ENCODE results near the gene OSBPL2. TPM values are rescaled to one million over a fixed set of nuclear protein-coding genes. Genes with fewer than 3 reads are reported as not detected.

The OSBPL2 gene
- 19.9 and 25.8 TPM in 2 replicates for total RNA-seq

DNA sequence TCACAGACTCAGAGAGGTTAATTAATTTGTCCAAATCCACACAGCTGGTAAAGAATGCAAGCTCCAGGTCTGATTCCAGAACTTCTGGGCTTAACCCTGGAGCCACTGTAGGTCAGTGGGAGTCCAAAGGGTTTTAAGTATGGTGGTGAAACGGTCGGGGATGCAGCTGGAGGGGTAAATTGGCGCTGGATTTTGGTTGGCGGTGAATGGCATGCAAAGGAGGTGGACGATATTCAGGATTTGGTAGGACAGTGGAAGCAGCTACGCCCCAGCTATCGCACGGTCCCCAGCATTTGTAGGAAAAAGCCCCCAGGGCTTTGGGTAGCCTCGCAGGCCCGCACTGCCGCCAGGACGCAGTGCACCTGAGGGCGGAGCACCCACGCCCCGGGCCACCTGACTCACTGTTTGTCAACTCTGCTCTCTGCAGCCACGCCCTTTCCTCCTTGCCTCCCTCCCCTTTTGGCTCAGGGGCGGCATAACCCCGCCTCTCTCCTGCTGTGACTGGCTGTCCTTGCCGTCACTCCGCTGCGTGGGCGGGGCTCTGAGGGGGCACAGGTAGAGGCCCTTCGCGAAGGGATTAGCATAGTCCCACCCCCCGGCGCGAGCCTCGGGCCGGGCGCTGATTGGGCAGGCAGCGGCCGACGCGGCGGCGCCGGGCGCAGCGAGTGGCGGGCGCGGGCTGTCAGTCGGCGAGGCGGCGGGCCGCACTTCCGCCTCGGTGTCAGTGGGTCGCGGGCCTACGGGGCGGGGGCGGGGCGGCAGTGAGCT, at the start of gene OSBPL2:
TSS of gene OSBPL2 (plus strand) at position 721 of the 768 bp plus-strand sequence. CDS start 17,664 bp downstream, outside the sequence.
- peak; percentile 55 for DNase-seq (ENCODE audit: extremely low read depth, low read depth, low spot score)

DNA sequence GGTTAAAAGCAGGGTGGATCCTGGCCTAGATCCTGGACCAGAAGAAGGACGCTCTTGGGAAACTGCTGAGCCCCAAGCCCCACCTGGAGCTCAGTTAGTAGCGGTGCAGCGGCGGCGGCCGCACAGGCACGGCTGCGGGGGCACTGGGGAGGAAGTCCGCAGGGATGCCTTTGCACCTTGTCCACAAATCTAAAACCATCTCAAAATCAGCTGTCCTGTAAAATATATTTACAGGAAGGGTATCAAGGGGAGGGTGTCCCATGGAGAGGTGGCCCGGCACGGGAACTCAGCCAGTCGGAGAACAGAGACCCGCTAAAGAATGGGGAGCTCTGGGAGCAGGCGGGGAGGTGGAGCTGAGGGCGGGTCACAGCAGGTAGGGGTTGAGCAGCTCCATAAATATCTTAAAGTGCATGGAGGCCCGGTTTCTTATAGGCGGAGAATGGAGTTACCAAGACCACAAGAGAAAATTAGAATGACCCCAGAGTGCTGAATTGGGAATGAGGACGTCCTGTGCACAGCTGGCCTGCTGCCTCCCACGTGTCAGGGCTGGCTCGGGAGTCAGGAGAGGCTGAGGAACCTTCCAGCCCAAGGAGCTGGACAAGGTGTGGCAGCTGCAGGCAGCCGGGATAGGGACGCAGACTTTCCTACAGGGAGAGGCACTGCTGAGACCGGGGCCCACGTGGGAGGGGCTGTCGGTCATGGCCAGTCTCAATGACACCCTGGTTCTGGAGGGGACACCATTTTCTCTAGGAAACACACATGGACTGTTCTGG, 47.5 kb upstream of the OSBPL2 start:
- no peak for DNase-seq (ENCODE audit: extremely low read depth, low read depth, low spot score)

DNA sequence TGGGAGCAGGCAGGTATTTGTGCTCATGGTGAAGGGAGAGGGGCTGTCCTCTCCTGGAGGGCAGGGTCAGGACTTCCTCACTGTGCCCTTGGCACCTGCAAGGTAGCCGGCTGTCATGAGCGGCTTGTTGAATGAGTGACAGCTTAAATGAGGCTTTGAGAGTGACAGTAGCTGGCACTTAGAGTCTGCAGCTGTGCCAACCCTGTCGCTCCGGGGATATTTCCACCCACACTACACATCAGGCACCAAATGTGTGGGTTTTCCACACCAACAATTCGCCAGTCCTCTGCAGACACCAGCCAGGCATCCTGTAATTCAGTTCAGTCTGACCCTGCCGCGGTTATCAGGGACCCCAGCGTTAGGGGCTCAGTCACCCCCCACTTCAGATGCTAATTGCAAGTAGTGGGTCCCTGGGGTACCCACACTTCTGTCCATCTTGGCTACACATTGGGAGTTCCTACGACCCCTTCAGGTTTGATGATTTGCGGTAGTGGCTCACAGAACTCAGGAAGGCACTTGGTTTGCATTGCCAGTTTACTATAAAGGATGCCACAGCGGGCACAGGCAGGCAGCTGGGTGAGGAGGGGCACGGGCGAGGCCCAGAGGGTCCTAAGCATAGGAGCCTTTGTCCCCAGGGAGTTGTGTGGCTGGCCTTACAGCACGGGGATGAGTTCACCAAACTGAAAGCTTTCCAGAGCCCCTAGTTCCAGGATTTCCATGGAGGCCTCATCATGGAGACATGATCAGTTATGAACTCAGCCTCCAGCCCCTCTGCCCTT, 46.4 kb upstream of the OSBPL2 start:
- DNase-seq (ENCODE audit: extremely low read depth, low read depth, low spot score) = no peak

DNA sequence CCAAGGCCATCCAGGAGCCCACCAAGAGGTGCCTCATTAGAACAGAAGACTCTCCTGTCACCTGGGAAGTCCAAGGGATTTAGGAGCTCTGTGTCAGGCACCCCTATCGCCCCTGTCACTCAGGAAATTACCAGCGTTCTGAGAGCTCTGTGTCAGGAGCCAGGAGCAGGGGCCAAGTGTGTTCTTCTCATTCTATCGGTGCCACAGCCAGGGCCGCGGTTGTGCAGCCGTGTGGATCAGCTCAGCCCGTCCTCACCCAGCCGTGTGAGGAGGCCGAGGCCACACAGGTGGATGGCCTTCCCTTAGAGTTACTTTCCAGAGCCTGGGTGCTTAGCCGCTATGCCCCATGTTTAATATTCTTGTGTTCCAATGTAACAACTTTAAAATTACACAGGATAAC, 45.7 kb upstream of the OSBPL2 start:
- no peak for DNase-seq (ENCODE audit: extremely low read depth, low read depth, low spot score)

DNA sequence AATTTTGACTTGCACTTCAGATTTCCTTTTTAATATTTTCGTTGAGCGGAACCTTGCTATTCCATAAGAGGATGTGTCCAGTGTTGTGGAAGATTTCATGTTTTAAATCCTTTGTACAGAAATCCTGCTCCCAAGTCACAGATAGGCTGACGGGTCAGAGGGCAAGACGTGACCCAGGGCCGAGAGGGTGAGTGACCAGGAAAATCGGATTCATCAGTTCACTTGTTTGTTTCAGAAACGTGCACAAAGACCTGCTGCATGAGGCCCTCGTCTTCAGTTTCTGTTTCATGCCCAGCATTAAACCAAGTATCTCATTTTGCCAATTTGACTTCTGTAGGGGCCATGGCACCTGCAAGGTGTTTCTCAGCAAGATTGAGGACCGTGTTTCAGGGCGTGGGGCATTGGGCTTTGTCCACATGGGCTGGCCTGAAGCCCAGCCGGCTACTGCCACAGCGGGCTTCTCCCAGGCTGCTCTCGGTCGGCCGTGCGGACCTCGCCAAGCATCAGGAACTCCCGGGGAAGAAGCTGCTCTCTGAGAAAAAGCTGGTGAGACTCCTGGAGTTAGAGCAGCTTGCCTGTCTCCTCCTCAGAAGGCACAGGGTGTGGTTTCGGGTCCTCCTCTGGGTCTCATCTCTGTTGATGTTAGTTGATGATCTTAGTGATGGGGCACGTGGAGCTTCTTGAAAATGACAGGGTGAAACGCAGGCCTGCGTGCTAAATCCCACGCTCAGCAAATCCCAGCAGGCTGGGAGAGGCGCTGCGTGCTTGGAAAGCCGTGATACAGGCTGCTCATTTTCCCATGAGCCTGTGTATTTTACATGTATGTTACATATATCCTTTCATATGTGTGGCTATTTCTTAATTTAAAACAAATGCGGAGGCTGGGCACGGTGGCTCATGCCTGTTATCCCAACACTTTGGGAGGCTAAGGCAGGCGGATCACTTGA, 45.0 kb upstream of the OSBPL2 start:
- no peak for DNase-seq (ENCODE audit: extremely low read depth, low read depth, low spot score)

DNA sequence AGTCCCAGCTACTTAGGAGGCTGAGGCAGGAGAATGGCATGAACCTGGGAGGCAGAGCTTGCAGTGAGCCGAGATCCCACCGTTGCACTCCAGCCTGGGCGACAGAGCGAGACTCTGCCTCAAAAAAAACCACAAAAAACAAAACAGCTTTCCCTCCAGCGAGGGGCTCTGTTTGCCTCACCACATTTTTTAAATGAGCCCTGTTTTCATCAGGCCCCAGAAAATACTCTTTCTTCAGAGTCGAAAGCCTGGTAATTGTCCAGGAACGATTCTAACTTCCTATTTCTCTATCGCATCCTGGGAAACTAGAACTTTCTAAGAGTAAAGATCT, 43.3 kb upstream of the OSBPL2 start:
- DNase-seq (ENCODE audit: extremely low read depth, low read depth, low spot score) = no peak

DNA sequence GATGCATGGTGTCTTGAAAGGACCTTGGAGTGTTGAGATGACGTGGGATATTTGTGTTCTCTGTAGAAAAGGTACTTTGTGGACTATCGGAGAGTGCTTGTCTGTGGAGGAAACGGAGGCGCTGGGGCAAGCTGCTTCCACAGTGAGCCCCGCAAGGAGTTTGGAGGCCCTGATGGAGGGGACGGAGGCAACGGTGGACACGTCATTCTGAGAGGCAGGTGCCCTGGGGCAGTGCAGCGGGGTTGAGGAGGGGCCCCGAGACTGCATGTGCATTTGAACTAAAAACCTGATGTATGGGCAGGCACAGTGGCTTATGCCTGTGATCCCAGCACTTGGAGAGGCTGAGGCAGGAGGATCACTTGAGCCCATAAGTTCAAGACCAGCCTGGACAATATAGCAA, 42.6 kb upstream of the OSBPL2 start:
- DNase-seq (ENCODE audit: extremely low read depth, low read depth, low spot score) = no peak

DNA sequence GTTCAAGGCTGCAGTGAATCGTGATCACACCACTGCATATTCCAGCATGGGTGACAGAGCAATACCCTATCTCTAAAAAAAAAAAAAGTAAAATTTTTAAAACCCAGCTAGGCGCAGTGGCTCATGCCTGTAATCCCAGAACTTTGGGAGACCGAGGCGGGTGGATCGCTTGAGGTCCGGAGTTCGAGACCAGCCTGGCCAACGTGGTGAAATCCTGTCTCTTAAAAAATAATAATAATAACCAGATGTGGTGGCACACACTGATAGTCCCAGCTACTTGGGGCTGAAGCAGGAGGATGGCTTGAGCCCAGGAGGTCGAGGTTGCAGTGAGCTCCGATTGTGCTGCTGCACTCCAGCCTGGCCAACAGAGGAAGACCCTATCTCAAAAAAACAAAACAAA, 42.0 kb upstream of the OSBPL2 start:
- no peak for DNase-seq (ENCODE audit: extremely low read depth, low read depth, low spot score)

DNA sequence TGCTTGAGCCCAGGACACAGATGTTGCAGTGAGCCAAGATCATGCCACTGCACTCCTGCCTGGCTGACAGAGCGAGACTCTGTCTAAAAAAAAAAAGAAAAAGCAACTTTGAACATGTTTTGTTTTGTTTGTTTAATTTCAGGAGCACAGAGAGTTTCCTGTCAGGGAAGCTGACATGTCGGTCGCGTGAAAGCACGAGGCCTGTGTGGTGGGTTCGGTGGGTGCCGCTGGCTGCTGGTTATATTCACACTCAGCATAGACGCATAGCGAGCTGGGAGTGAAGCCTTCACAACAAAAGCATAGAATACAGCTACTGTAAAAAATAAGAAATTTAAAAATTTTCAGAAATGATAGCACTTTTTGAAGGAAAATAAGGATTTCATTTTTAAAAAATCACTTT, 41.0 kb upstream of the OSBPL2 start:
- no peak for DNase-seq (ENCODE audit: extremely low read depth, low read depth, low spot score)

DNA sequence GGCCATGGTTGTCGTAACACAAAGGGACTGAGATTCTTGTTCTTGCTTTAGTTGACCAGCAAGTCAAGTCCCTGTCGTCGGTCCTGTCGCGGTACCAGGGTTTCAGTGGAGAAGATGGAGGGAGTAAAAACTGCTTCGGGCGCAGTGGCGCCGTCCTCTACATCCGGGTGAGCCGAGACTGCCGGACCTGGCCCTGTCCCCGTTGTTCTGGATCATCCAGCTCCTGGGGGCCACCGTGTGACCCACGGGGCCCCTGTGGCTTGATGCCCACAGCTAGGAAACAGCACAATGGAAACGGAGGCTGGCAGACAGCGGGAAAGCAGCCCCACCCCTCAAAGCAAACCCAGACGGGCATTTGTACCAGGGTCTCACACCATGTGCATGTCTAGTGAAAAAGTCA, 40.5 kb upstream of the OSBPL2 start:
- DNase-seq (ENCODE audit: extremely low read depth, low read depth, low spot score) = no peak

DNA sequence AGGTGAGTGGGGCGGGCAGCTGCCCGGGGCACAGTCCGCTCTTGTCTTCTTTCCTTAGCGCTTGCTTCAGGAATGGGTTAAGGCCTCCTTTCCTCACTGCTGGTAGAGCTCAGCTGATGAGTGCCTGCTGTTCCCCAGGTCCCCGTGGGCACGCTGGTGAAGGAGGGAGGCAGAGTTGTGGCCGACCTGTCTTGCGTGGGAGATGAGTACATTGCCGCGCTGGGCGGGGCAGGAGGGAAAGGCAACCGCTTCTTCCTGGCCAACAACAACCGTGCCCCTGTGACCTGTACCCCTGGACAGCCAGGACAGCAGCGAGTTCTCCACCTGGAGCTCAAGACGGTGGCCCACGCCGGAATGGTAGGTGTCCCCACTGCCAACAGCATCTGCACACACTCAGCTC, 39.8 kb upstream of the OSBPL2 start:
- DNase-seq (ENCODE audit: extremely low read depth, low read depth, low spot score) = no peak

DNA sequence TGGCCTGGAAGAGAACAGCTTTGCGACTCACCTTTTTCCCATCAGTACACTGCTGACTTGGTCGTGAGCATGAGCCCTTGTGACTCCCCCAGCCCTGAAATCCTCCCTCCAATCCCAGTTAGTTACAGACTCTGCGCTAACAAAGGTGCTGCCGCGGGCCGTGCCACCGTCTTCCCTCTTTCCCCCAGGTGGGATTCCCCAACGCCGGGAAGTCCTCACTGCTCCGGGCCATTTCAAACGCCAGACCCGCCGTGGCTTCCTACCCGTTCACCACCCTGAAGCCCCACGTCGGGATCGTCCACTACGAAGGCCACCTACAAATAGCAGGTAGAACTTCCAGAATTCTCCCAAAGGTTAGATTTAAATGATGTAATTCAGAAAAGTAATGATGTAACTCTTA, 39.4 kb upstream of the OSBPL2 start:
- no peak for DNase-seq (ENCODE audit: extremely low read depth, low read depth, low spot score)

DNA sequence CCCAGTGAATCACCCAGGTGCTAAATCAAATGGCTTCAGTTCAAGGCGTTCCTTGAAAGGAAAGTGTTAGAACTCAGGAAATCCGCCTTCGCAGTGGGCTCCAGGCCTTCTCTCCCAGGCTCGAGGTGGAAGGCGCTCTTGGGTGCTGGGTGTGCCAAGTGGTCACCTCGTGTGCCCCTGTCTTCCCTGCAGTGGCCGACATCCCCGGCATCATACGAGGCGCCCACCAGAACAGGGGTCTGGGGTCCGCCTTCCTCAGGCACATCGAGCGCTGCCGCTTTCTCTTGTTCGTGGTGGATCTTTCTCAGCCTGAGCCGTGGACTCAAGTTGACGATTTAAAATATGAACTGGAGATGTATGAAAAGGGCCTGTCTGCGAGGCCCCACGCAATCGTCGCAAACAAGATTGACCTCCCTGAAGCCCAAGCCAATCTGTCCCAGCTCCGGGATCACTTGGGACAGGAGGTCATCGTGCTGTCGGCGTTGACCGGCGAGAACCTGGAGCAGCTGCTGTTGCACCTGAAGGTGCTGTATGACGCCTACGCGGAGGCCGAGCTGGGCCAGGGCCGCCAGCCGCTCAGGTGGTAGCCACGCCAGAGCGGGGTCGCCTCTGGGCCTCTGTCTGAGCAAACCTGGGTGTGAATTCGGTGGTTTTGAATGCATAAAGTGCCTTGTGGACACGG, 37.7 kb upstream of the OSBPL2 start:
- DNase-seq (ENCODE audit: extremely low read depth, low read depth, low spot score) = no peak

DNA sequence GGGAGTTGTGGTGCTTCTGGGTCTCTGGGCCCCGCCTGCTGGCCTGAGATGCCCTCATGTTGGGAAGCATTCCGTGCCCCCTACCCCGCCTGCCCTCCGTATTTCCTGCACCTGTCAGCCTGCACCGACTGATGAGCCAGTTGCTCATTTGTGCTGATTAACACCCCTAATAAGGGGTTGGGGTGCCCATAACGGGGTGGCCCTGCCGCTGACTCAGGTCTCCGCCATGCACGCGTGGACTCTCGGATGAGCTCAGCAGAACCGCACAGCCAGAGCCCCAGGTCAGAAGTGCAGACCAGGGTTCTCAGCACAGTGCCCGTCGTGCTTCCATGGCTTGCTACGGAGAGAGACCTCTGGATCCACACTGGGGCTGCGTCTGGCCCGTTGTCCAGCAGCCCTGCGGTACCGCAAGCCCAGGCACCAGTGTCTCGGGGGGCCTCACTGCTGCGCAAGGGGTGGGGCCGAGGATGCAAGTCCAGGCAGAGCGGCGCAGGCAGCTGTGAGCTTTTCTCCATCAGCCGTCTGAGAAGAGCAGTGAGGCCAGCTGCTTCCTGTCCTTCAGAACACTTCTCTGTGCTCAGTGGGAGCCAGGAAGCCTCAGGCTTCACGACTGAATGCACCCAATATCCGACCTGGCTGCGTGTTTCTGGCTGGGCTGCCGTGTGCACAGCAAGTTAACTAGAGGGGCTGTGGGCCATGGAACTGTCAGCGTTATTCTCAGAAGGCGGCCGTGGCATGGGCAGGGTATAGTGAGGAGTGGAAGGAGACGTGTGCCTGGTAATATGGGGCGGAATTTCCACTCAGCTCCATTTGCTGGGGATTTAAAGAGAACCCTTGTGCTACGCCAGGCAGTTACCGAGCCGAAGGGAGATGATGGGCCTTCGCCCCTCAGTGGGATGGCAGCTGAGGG, 36.9 kb upstream of the OSBPL2 start:
- no peak for DNase-seq (ENCODE audit: extremely low read depth, low read depth, low spot score)

DNA sequence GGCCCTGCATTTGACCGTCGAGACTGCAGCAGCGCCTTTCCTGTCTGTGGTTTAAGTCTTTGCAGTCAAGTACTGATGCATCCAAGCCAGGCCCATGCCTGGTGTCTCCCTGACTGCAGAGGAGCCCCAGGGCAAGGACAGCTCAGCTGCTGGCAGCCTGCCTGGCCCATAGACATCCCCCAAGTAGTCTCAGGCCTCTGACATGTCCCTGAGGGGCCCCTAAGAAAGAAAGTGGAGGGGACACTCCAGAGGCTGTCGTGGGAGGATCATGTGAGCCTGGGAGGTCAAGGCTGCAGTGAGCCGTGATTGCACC, 36.3 kb upstream of the OSBPL2 start:
- no peak for DNase-seq (ENCODE audit: extremely low read depth, low read depth, low spot score)

DNA sequence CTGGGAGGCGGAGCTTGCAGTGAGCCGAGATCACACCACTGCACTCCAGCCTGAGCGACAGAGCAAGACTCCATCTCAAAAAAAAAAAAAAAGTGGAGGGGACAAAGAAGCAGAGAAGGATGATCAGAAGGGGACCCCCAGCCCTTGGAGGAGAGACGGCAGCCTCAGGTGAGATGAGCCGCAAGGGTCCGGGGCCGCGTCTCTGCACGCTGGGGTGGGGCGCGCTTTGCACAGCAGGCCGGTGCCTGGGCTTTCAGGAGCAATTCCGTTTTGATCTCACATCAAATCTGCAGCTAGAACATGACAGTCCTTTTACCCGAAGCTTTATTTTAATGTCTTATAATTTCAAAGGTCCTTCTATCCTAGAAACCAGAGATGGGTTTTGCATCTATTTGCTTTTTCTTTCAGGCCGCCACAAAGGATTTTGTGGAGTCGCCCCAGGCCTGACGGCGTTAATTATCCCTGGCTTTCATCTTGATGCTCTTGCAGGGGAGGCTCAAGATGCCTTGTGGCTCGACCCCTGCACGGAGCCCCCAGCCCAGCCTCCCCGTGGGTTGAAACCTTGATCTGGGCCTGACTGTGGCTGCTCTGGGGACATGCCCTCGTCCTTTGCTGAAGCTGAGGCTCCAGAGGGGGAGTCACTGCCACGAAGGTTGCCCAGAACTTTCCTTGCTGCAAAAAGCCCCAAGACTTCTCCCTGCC, 35.5 kb upstream of the OSBPL2 start:
- DNase-seq (ENCODE audit: extremely low read depth, low read depth, low spot score) = no peak

DNA sequence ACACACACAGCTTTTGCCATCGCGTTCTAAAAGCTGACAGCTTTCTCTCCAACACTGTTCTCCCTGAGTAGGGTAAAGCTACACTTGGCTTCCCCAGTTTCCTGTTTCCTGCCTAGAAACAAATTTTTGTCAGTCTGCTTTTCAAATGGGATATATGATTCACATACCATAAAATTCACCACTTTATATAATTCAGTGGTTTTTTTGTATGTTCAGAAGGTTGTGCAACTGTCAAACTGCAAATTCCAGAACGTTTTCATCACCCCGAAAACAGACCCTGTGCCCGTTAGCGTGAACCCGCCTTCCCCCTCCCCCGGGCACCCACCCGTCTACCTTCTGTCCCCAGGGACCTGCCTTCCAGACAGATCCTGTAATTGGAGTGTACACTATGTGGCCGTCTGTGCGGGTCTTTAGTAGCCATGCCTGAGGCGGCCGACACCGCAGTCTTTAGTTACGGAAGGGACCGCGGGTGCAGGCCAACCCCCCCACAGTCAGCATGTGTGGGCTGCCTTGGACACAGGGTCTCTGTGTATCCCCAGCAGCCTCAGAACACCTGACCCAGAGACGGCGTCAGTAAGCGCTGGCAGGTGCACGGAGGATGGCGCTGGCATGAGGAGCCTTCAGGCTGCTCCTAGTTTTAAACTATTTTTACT, 34.8 kb upstream of the OSBPL2 start:
- no peak for DNase-seq (ENCODE audit: extremely low read depth, low read depth, low spot score)

Data from glomerular endothelial cell (primary cell).